Fibroblast of villous mesenchyme (primary cell): ENCODE measurements around the gene ANO3. TPM values are rescaled to one million over a fixed set of nuclear protein-coding genes. Genes with fewer than 3 reads are reported as not detected.

Source experiments
- total RNA-seq: library from RNA; depleted of rRNA; stranded (reverse); fragments of >200 nt; gene quantifications from 2 replicates; pipeline ENCODE4 v1.2.3, GENCODE V29; 2012

ANO3 gene
- total RNA-seq, 1 donor: under 0.01 TPM

Other genes with a start within 250 kb of the ANO3 start
- not detected in 2 replicates for gene MUC15, start 240.1 kb downstream of the ANO3 start, total RNA-seq